ENCODE measurements around the gene FLYWCH1.

FLYWCH1 gene

GRCh38 chr16:2930236-2930635, 18.5 kb downstream of the FLYWCH1 start:
- TF ChIP-seq POLR2AphosphoS5 (IDR thresholded peaks at IDR 0.05; ENCODE audit: low read depth, low read length) (no peak), FOXP2 (optimal IDR thresholded peaks at IDR 0.05; ENCODE audit: borderline replicate concordance, extremely low read depth, extremely low read length, insufficient read depth) (no peak), REST (IDR thresholded peaks at IDR 0.05; ENCODE audit: insufficient read depth in 1 of 2, low read depth in 2 of 2, low read length in 2 of 2) (no peak), SIN3A (IDR thresholded peaks at IDR 0.05; ENCODE audit: borderline replicate concordance, insufficient read depth, low read length) (no peak), TAF1 (IDR thresholded peaks at IDR 0.05; ENCODE audit: borderline replicate concordance, insufficient read depth, low read length) (no peak)

- TF ChIP-seq POLR2AphosphoS5 (IDR thresholded peaks at IDR 0.05; ENCODE audit: low read depth, low read length) (no peak), REST (IDR thresholded peaks at IDR 0.05; ENCODE audit: insufficient read depth in 1 of 2, low read depth in 2 of 2, low read length in 2 of 2) (no peak), SIN3A (IDR thresholded peaks at IDR 0.05; ENCODE audit: borderline replicate concordance, insufficient read depth, low read length) (no peak), FOXP2 (optimal IDR thresholded peaks at IDR 0.05; ENCODE audit: borderline replicate concordance, extremely low read depth, extremely low read length, insufficient read depth) (no peak), TAF1 (IDR thresholded peaks at IDR 0.05; ENCODE audit: borderline replicate concordance, insufficient read depth, low read length) (no peak)
Observed at GRCh38 chr16:2933136-2933535, 21.4 kb downstream of the FLYWCH1 start.

- no peak for TF ChIP-seq FOXP2 (optimal IDR thresholded peaks at IDR 0.05; ENCODE audit: borderline replicate concordance, extremely low read depth, extremely low read length, insufficient read depth)
- no peak for TF ChIP-seq REST (IDR thresholded peaks at IDR 0.05; ENCODE audit: insufficient read depth in 1 of 2, low read depth in 2 of 2, low read length in 2 of 2)
- no peak for TF ChIP-seq POLR2AphosphoS5 (IDR thresholded peaks at IDR 0.05; ENCODE audit: low read depth, low read length)
- no peak for TF ChIP-seq SIN3A (IDR thresholded peaks at IDR 0.05; ENCODE audit: borderline replicate concordance, insufficient read depth, low read length)
- no peak for TF ChIP-seq TAF1 (IDR thresholded peaks at IDR 0.05; ENCODE audit: borderline replicate concordance, insufficient read depth, low read length)
Observed at GRCh38 chr16:2933701-2934100, 22.0 kb downstream of the FLYWCH1 start.

- TF ChIP-seq FOXP2 (optimal IDR thresholded peaks at IDR 0.05; ENCODE audit: borderline replicate concordance, extremely low read depth, extremely low read length, insufficient read depth) (no peak), TAF1 (IDR thresholded peaks at IDR 0.05; ENCODE audit: borderline replicate concordance, insufficient read depth, low read length) (no peak), REST (IDR thresholded peaks at IDR 0.05; ENCODE audit: insufficient read depth in 1 of 2, low read depth in 2 of 2, low read length in 2 of 2) (no peak), POLR2AphosphoS5 (IDR thresholded peaks at IDR 0.05; ENCODE audit: low read depth, low read length) (no peak)
Observed at GRCh38 chr16:2934450-2934849, 22.7 kb downstream of the FLYWCH1 start.

GRCh38 chr16:2936436-2937011, 24.8 kb downstream of the FLYWCH1 start:
- TF ChIP-seq SIN3A (IDR thresholded peaks at IDR 0.05; ENCODE audit: borderline replicate concordance, insufficient read depth, low read length) (no peak), REST (IDR thresholded peaks at IDR 0.05; ENCODE audit: insufficient read depth in 1 of 2, low read depth in 2 of 2, low read length in 2 of 2) (no peak)

Data from PFSK-1 (cell line).